Smooth muscle cell (in vitro differentiated cells): ENCODE measurements around the gene DVL1. TPM values are rescaled to one million over a fixed set of nuclear protein-coding genes. Genes with fewer than 3 reads are reported as not detected.

ENCODE experiments used
- DNase-seq: peaks from one replicate; lab custom pipeline; 2025; ENCODE audit not compliant: unreplicated experiment; lab: John Stamatoyannopoulos, UW
- H2AFZ ChIP-seq: fragments of 200-600 bp; sonication (generic); 2 replicates; pipeline ENCODE4 v1.6.0; 2016; ENCODE audit warnings: antibody characterized with exemption, low read depth, mild to moderate bottlenecking
- H3F3A ChIP-seq: fragments of 200-600 bp; sonication (generic); 2 replicates; pipeline ENCODE4 v1.6.0; 2017; ENCODE audit warnings: antibody characterized with exemption, low read depth
- H3K27ac ChIP-seq: fragments of 200-600 bp; sonication (generic); 2 replicates; pipeline ENCODE4 v1.5.1; 2016; ENCODE audit warnings: low read depth, mild to moderate bottlenecking
- H3K27me3 ChIP-seq: fragments of 200-600 bp; sonication (generic); 2 replicates; pipeline ENCODE4 v1.6.1; 2016; ENCODE audit warnings: low read depth, mild to moderate bottlenecking
- H3K36me3 ChIP-seq: fragments of 200-600 bp; sonication (generic); 2 replicates; pipeline ENCODE4 v1.5.1; 2016; ENCODE audit warnings: low read depth
- H3K4me1 ChIP-seq: fragments of 200-600 bp; sonication (generic); 2 replicates; pipeline ENCODE4 v1.5.1; 2016; ENCODE audit warnings: low read depth
- H3K4me2 ChIP-seq: fragments of 200-600 bp; sonication (generic); 2 replicates; pipeline ENCODE4 v1.6.0; 2016; ENCODE audit warnings: mild to moderate bottlenecking
- H3K4me3 ChIP-seq: fragments of 200-600 bp; sonication (generic); 2 replicates; pipeline ENCODE4 v1.5.1; 2016; ENCODE audit warnings: mild to moderate bottlenecking
- H3K79me2 ChIP-seq: fragments of 200-600 bp; sonication (generic); 2 replicates; pipeline ENCODE4 v1.6.0; 2016; ENCODE audit warnings: low read depth, mild to moderate bottlenecking
- H3K9ac ChIP-seq: fragments of 200-600 bp; sonication (generic); 2 replicates; pipeline ENCODE4 v1.6.0; 2016; ENCODE audit warnings: low read depth
- H3K9me3 ChIP-seq: fragments of 200-600 bp; sonication (generic); replicated peaks from 2 replicates; pipeline ENCODE4 v1.5.1; 2016; ENCODE audit warnings: low read depth
- H4K20me1 ChIP-seq: fragments of 200-600 bp; sonication (generic); 2 replicates; pipeline ENCODE4 v1.6.0; 2016; ENCODE audit warnings: low read depth
- WGBS: methylation state at CpG from one replicate; pipeline ENCODE4 v1.1.7; 2016; ENCODE audit warnings: low lambda C conversion rate; 5-methylcytosine and 5-hydroxymethylcytosine counted together
- polyA plus RNA-seq: library from polyadenylated mRNA; unstranded; fragments of >200 nt; fragmentation: Nextera tagmentation; extraction: Ambion mirVana; gene quantifications from 2 replicates; pipeline ENCODE4 v1.2.1, GENCODE V29; 2016
- total RNA-seq: library from RNA; depleted of rRNA; stranded (reverse); fragments of >200 nt; gene quantifications from 2 replicates; pipeline ENCODE4 v1.2.3, GENCODE V29; 2014
- TF ChIP-seq, protein P1 (sequence below): fragments of 200-600 bp; sonication (generic); IDR thresholded peaks from 2 replicates; pipeline ENCODE4 v1.5.1; 2017; ENCODE audit warnings: borderline replicate concordance, mild to moderate bottlenecking, antibody characterized with exemption; ENCODE audit not compliant: insufficient read depth, poor library complexity, severe bottlenecking

DVL1 gene
- total and polyA plus RNA-seq, 2 experiments from 2014 or later: 28.5 to 28.7 TPM

- H3K9me3 ChIP-seq: no peaks in the 10 kb centered on the region
- H4K20me1 ChIP-seq: peaks cover 87% of the 10 kb centered on the region
- no peak overlapping the region for H3K9ac ChIP-seq
- H3K4me1 ChIP-seq: peaks cover 27% of the 10 kb centered on the region
- no peaks in the 10 kb centered on the region for H3K27me3 ChIP-seq
- WGBS: 86% methylated on average over 30 of the region's 31 CpGs
- no peaks in the 10 kb centered on the region for H3F3A ChIP-seq
- H3K27ac ChIP-seq: no peak overlapping the region
- no peak overlapping the region for H2AFZ ChIP-seq
- no peaks in the 10 kb centered on the region for H3K36me3 ChIP-seq
- TF ChIP-seq, protein P1, sequence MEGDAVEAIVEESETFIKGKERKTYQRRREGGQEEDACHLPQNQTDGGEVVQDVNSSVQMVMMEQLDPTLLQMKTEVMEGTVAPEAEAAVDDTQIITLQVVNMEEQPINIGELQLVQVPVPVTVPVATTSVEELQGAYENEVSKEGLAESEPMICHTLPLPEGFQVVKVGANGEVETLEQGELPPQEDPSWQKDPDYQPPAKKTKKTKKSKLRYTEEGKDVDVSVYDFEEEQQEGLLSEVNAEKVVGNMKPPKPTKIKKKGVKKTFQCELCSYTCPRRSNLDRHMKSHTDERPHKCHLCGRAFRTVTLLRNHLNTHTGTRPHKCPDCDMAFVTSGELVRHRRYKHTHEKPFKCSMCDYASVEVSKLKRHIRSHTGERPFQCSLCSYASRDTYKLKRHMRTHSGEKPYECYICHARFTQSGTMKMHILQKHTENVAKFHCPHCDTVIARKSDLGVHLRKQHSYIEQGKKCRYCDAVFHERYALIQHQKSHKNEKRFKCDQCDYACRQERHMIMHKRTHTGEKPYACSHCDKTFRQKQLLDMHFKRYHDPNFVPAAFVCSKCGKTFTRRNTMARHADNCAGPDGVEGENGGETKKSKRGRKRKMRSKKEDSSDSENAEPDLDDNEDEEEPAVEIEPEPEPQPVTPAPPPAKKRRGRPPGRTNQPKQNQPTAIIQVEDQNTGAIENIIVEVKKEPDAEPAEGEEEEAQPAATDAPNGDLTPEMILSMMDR: no peak
- peaks cover 32% of the 10 kb centered on the region for H3K79me2 ChIP-seq
- H3K4me3 ChIP-seq: no peak overlapping the region
- no peak overlapping the region for H3K4me2 ChIP-seq
- DNase-seq: no peak
Observed at GRCh38 chr1:1302951-1303509, 46.2 kb downstream of the DVL1 start.

GRCh38 chr1:1302006-1302430, 47.2 kb downstream of the DVL1 start:
- Histone ChIP-seq H3K9me3 (no peaks in the 10 kb centered on the region), H3K4me2 (no peak overlapping the region), H4K20me1 (peaks cover 84% of the 10 kb centered on the region), H3K9ac (no peak overlapping the region), H3K27me3 (no peaks in the 10 kb centered on the region), H2AFZ (no peak overlapping the region), H3K27ac (no peak overlapping the region), H3K4me1 (peaks cover 26% of the 10 kb centered on the region), H3K4me3 (no peak overlapping the region), H3K79me2 (peaks cover 28% of the 10 kb centered on the region), H3F3A (no peaks in the 10 kb centered on the region), H3K36me3 (no peaks in the 10 kb centered on the region)
- WGBS: 88% methylated on average over 9 of the region's 9 CpGs
- DNase-seq: no peak
- TF ChIP-seq, protein P1: peak; percentile 39

GRCh38 chr1:1300352-1300739, 48.9 kb downstream of the DVL1 start:
- no peak for DNase-seq
- H4K20me1 ChIP-seq: peaks cover 69% of the 10 kb centered on the region
- H3K4me1 ChIP-seq: peaks cover 10% of the 10 kb centered on the region
- H3K27ac ChIP-seq: no peak overlapping the region
- no peak overlapping the region for H3K4me2 ChIP-seq
- no peaks in the 10 kb centered on the region for H3K27me3 ChIP-seq
- H3K9ac ChIP-seq: no peak overlapping the region
- no peaks in the 10 kb centered on the region for H3F3A ChIP-seq
- no peaks in the 10 kb centered on the region for H3K9me3 ChIP-seq
- H3K79me2 ChIP-seq: peaks cover 11% of the 10 kb centered on the region
- TF ChIP-seq, protein P1: no peak
- no peak overlapping the region for H2AFZ ChIP-seq
- no peaks in the 10 kb centered on the region for H3K36me3 ChIP-seq
- 88% methylated on average over 12 of the region's 12 CpGs for WGBS
- H3K4me3 ChIP-seq: no peak overlapping the region
